ENCODE data around the gene ZNF80.

ZNF80 gene

GRCh38 chr3:114214542-114215341 lies 22.6 kb downstream of the ZNF80 start:
- no peak for DNase-seq (ENCODE audit: low read depth)
- no peak overlapping the region for H3K4me3 ChIP-seq (ENCODE audit: control insufficient read depth, low read depth, low read length)
- TF ChIP-seq CTCF (IDR thresholded peaks at IDR 0.05; ENCODE audit: control insufficient read depth, insufficient read depth, low read depth, low read length, missing control alignments) = no peak

DNA sequence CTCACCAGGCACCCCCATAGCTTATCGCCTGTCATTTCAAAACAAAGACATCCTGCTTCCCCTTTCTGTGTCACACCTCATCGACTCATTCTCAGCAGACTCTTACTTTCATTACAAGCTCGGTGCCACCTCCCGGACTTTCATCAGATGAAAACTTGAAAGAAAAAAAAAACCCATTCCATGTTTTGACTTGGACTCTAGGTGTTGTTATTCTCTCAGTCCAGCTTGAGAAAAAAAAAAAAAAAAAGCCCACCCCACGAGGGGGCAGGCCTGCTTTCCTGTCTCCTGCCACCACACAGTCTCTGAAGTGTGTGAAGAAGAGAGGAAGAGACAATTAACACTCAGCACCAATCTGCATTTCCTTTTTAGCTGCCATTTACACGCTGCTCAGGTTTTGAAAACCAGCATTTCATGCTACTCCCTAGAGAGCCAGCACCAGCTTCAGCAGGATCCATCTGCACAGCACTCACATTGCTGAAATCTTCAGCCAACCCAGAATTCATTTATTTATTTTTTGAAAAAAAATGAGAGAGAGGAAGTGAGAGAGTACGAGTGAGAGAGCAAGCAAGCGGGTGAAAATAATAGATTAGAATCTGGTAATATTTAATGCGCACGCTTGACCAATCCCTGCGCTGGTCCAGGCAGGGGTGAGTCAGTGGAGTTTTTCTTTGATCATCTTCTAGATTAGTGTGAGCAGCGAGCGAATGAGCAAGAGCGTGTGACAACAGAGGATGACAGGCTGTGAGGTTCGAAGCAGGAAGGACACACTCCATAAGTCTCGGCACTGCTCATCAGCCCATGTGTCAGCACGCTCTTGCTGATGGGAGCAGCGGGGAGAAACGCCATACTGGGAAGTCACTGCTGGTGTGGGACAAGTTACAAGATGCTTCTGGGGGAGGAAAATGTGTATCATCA lies 23.5 kb downstream of the ZNF80 start:
- H3K4me3 ChIP-seq (ENCODE audit: control insufficient read depth, low read depth, low read length) = peak overlapping the region; percentile 14; the same call in 1 of the 2 replicates
- TF ChIP-seq CTCF (IDR thresholded peaks at IDR 0.05; ENCODE audit: control insufficient read depth, insufficient read depth, low read depth, low read length, missing control alignments) = no peak
- DNase-seq (ENCODE audit: low read depth) = peak; percentile 25

DNA sequence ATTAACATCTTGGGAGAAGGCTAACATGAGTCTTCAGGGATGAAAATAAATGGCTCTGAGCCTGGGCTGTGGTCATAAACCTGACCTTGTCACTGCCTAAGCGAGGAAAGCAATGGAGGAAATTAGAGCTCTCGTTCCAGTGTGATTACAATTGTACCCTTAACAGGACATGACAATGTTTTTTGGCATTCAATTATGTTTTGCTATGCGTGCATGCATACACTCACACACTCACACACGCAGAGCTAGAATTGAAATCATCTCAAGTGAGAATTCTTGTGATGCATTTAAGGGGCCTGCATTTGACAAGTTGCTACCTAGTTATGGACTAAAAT lies 24.1 kb downstream of the ZNF80 start:
- TF ChIP-seq CTCF (IDR thresholded peaks at IDR 0.05; ENCODE audit: control insufficient read depth, insufficient read depth, low read depth, low read length, missing control alignments) = no peak
- H3K4me3 ChIP-seq (ENCODE audit: control insufficient read depth, low read depth, low read length) = no peak overlapping the region
- DNase-seq (ENCODE audit: low read depth) = no peak

GRCh38 chr3:114212646-114213045 lies 24.7 kb downstream of the ZNF80 start:
- TF ChIP-seq CTCF (IDR thresholded peaks at IDR 0.05; ENCODE audit: control insufficient read depth, insufficient read depth, low read depth, low read length, missing control alignments) = no peak
- no peak for DNase-seq (ENCODE audit: low read depth)
- no peak overlapping the region for H3K4me3 ChIP-seq (ENCODE audit: control insufficient read depth, low read depth, low read length)

DNA sequence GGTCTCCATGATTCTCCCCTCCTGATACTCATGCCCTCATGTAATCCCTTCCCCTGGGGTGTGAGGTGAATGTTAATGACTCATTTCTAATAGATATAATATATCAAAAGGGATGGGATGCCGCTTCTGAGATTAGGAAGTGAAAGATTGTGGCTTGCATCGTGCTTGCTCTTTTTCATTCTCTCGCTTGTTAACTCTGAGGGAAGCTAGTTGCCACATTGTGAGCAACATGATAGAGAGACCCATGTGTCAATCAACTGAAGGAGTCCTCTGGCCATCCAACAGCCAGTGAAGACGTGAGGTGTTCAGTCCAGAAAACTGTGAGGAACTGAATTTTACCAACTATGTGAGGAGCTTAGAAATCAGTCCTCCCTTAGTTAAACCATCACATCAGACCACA lies 29.6 kb downstream of the ZNF80 start:
- H3K4me3 ChIP-seq (ENCODE audit: control insufficient read depth, low read depth, low read length) = no peak overlapping the region
- DNase-seq (ENCODE audit: low read depth) = no peak
- TF ChIP-seq CTCF (IDR thresholded peaks at IDR 0.05; ENCODE audit: control insufficient read depth, insufficient read depth, low read depth, low read length, missing control alignments) = no peak

DNA sequence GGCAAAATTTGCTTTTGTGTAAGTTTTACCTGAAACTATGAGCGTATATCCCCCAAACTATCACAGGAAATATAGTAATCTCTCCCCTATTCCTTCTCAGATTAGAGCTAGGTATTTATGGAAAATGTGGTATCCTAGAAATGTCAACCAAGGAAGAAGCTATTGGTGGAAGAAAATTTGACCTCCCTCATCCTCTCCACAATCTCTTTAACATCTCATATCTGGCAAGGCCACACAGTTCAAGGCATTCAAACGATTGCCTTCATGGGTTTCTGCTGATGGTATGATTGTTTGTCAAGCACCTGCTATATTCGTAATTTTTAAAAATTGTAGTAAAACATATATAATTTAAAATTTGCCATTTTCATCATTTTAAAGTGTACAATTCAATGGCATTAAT lies 31.0 kb downstream of the ZNF80 start:
- no peak for DNase-seq (ENCODE audit: low read depth)
- TF ChIP-seq CTCF (IDR thresholded peaks at IDR 0.05; ENCODE audit: control insufficient read depth, insufficient read depth, low read depth, low read length, missing control alignments) = no peak
- no peak overlapping the region for H3K4me3 ChIP-seq (ENCODE audit: control insufficient read depth, low read depth, low read length)
